WTC11 (cell line): Measurements from ENCODE around the gene GSG1L.

Experiments used
- JUN ChIP-seq: sonication (generic); formaldehyde crosslinking; IDR thresholded peaks from 2 replicates; pipeline ENCODE4 v1.8.0; 2023; ENCODE audit warnings: mild to moderate bottlenecking, missing genetic modification reagents
- TF ChIP-seq, protein P1 (sequence below): fragments of 200-600 bp; IDR thresholded peaks from 2 replicates; pipeline ENCODE4 v1.8.0; 2022; ENCODE audit warnings: antibody characterized with exemption

DNA sequence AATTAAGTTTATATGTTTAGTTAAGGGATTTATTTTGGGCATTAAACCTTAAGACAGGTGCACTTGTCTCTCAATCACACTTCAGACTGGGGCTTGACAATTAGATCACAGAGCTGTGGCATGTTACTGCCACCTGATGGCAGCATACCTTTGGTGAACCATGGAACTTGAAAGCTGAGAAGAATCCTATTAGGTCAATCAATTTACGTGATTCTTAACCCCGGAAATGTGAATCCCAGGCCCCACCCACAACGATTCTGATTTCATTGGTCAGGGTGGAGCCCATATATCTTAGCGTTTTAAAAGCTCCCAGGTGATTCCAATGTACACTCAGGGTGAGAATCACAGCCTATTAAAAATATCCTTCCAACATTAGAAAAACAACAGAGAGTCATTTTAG lies 91.0 kb downstream of the GSG1L start:
- TF ChIP-seq, protein P1, sequence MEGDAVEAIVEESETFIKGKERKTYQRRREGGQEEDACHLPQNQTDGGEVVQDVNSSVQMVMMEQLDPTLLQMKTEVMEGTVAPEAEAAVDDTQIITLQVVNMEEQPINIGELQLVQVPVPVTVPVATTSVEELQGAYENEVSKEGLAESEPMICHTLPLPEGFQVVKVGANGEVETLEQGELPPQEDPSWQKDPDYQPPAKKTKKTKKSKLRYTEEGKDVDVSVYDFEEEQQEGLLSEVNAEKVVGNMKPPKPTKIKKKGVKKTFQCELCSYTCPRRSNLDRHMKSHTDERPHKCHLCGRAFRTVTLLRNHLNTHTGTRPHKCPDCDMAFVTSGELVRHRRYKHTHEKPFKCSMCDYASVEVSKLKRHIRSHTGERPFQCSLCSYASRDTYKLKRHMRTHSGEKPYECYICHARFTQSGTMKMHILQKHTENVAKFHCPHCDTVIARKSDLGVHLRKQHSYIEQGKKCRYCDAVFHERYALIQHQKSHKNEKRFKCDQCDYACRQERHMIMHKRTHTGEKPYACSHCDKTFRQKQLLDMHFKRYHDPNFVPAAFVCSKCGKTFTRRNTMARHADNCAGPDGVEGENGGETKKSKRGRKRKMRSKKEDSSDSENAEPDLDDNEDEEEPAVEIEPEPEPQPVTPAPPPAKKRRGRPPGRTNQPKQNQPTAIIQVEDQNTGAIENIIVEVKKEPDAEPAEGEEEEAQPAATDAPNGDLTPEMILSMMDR = no peak; the same call in 1 of the 2 replicates
- TF ChIP-seq JUN (CRISPR knock-in tag) = no peak
